ENCODE measurements around the gene FCHSD2.

FCHSD2 gene

GRCh38 chr11:72975778-72976521 is 166.2 kb downstream of the FCHSD2 start:
- Histone ChIP-seq H3K9ac (ENCODE audit: low read depth, low read length) (no peak overlapping the region), H3K4me1 (ENCODE audit: insufficient read depth, low read length) (peaks cover 17% of the 10 kb centered on the region)

GRCh38 chr11:72974487-72975205 is 167.5 kb downstream of the FCHSD2 start:
- DNase-seq (no peak), ATAC-seq (ENCODE audit: insufficient read depth, low read depth) (no peak)
- Histone ChIP-seq H3K27me3 (ENCODE audit: insufficient read depth, low read length, poor library complexity) (no peaks in the 10 kb centered on the region), H4K20me1 (ENCODE audit: insufficient read depth, low read length) (no peaks in the 10 kb centered on the region), H3K36me3 (ENCODE audit: insufficient read depth, low read length) (peaks cover 26% of the 10 kb centered on the region), H3K4me3 (ENCODE audit: low read depth in 1 of 2, low read length in 2 of 2) (no peak overlapping the region), H3K9ac (ENCODE audit: low read depth, low read length) (no peak overlapping the region), H3K79me2 (ENCODE audit: insufficient read depth, low read length) (no peaks in the 10 kb centered on the region), H3K27ac (ENCODE audit: low read length) (no peak overlapping the region), H2AFZ (ENCODE audit: low read depth, low read length) (no peak overlapping the region), H3K4me1 (ENCODE audit: insufficient read depth, low read length) (peaks cover 30% of the 10 kb centered on the region), H3K9me3 (ENCODE audit: insufficient read depth, low read length, severe bottlenecking) (no peaks in the 10 kb centered on the region), H3K4me2 (ENCODE audit: insufficient read depth, low read length) (no peak overlapping the region)
- TF ChIP-seq CTCF (IDR thresholded peaks at IDR 0.05; ENCODE audit: borderline replicate concordance, extremely low read depth, low read length, poor library complexity, severe bottlenecking) = no peak

More at GRCh38 chr11:72975778-72976521, 166.2 kb downstream of the FCHSD2 start:
- TF ChIP-seq CTCF (IDR thresholded peaks at IDR 0.05; ENCODE audit: borderline replicate concordance, extremely low read depth, low read length, poor library complexity, severe bottlenecking) (no peak), EZH2 (IDR thresholded peaks at IDR 0.05; ENCODE audit: borderline replicate concordance, low read depth, low read length, severe bottlenecking) (no peak)
- no peak overlapping the region for H3K27ac ChIP-seq (ENCODE audit: low read length)
- no peak for DNase-seq
- no peak overlapping the region for H2AFZ ChIP-seq (ENCODE audit: low read depth, low read length)
- peaks cover 37% of the 10 kb centered on the region for H3K36me3 ChIP-seq (ENCODE audit: insufficient read depth, low read length)
- H3K27me3 ChIP-seq (ENCODE audit: insufficient read depth, low read length, poor library complexity) = no peaks in the 10 kb centered on the region
- H4K20me1 ChIP-seq (ENCODE audit: insufficient read depth, low read length) = no peaks in the 10 kb centered on the region
- no peaks in the 10 kb centered on the region for H3K9me3 ChIP-seq (ENCODE audit: insufficient read depth, low read length, severe bottlenecking)
- H3K4me2 ChIP-seq (ENCODE audit: insufficient read depth, low read length) = no peak overlapping the region
- no peak for ATAC-seq (ENCODE audit: insufficient read depth, low read depth)
- H3K79me2 ChIP-seq (ENCODE audit: insufficient read depth, low read length) = no peaks in the 10 kb centered on the region
- H3K4me3 ChIP-seq (ENCODE audit: low read depth in 1 of 2, low read length in 2 of 2) = no peak overlapping the region

GRCh38 chr11:72972496-72973128 is 169.5 kb downstream of the FCHSD2 start:
- DNase-seq (no peak), ATAC-seq (ENCODE audit: insufficient read depth, low read depth) (no peak)
- no peaks in the 10 kb centered on the region for H3K27me3 ChIP-seq (ENCODE audit: insufficient read depth, low read length, poor library complexity)
- H3K79me2 ChIP-seq (ENCODE audit: insufficient read depth, low read length) = no peaks in the 10 kb centered on the region
- H3K4me2 ChIP-seq (ENCODE audit: insufficient read depth, low read length) = no peak overlapping the region
- peaks cover 38% of the 10 kb centered on the region for H3K4me1 ChIP-seq (ENCODE audit: insufficient read depth, low read length)
- H3K9me3 ChIP-seq (ENCODE audit: insufficient read depth, low read length, severe bottlenecking) = no peaks in the 10 kb centered on the region
- H3K9ac ChIP-seq (ENCODE audit: low read depth, low read length) = no peak overlapping the region
- no peak overlapping the region for H3K27ac ChIP-seq (ENCODE audit: low read length)
- H4K20me1 ChIP-seq (ENCODE audit: insufficient read depth, low read length) = no peaks in the 10 kb centered on the region
- no peak overlapping the region for H3K4me3 ChIP-seq (ENCODE audit: low read depth in 1 of 2, low read length in 2 of 2)
- no peak overlapping the region for H2AFZ ChIP-seq (ENCODE audit: low read depth, low read length)
- peaks cover 15% of the 10 kb centered on the region; the same call in 1 of the 2 replicates for H3K36me3 ChIP-seq (ENCODE audit: insufficient read depth, low read length)
- no peak for TF ChIP-seq EZH2 (IDR thresholded peaks at IDR 0.05; ENCODE audit: borderline replicate concordance, low read depth, low read length, severe bottlenecking)
- TF ChIP-seq CTCF (IDR thresholded peaks at IDR 0.05; ENCODE audit: borderline replicate concordance, extremely low read depth, low read length, poor library complexity, severe bottlenecking) = no peak

Data from DND-41 (cell line).